ENCODE data around the gene PITX2.

Gene PITX2

DNA sequence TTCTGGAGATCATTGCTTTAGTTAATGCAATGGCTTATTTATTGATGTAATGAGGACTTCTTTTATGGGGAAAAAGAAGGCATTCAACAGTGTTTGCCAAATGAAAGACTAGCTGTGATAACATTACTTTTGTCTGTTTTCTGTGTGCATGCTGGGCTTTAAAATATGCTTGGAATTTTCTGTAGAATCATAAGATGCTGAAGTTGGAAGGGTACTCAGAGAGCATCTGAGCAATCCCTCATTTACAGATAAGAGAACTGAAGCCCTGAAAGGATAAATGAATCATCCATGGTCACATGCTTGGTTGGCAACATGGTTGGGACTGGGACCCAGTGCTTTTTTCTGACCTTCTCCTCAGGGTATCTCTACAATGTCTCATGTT lies 31.4 kb upstream of the PITX2 start:
- H3K9me3 ChIP-seq (replicated peaks in 1 of 11), result peaks cover 0 to 5% (median 0%) of the 10 kb centered on the region in 11 experiments; a peak in 2 of 22 replicates

DNA sequence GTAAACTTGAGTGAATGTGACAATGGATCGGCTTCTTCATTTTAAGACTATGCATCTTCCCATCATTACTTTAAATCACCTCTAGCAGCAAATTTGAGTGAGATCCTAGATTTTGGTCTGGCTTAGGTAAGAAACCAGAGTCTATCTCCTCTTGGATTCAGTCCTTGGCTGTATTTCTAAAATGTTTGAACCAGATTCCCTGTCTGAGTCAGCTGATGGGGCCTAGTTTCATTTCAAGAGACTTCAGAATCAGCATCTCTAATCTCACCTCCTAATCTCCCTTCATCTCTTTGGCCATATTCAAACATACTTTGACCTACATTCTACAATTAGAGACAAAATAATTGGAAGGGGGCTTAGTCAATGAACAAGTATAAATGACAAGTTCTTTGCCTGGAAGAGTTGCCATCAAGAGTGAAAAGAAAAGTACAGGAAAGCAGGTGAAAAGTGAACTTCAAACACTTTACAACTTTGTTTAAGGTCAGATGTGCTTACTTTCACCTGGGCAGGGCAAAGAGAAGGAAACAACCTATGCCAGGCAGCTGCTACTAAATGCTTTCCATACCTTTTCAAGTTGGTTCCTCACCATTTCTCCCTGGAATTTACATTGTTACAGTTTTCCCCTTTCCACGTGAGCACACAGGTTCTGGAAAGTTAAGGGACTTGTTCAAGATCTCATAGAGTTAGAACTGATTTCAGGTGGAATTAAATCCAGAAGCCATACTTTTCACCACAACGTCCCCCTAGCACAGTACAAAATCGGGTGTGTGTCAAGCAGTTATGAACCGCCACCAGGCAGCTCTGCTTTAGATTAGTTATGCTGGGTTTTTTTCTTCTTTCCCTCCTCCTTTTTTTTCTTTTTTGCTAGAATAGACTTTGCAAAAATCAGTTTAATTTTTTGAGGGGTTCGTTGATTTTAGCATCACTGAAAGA lies 30.7 kb upstream of the PITX2 start:
- Histone ChIP-seq H3K36me3 (no peaks in the 10 kb centered on the region), H4K20me1 (no peaks in the 10 kb centered on the region), H3K4me1 (no peaks in the 10 kb centered on the region), H3K4me2 (no peak overlapping the region), H3K9me3 (replicated peaks in 1 of 11) (peaks cover 0 to 5% (median 0%) of the 10 kb centered on the region in 11 experiments; a peak in 1 of 22 replicates), H3K27ac (no peak overlapping the region), H3K4me3 (no peak overlapping the region), H3K9ac (no peak overlapping the region), H3K27me3 (no peaks in the 10 kb centered on the region)
- no peak for TF ChIP-seq Cebpa-rat (IDR thresholded peaks at IDR 0.05)

More for the DNA sequence above, 31.4 kb upstream of the PITX2 start:
- no peaks in the 10 kb centered on the region for H3K36me3 ChIP-seq
- no peak for TF ChIP-seq Cebpa-rat (IDR thresholded peaks at IDR 0.05)
- H3K27me3 ChIP-seq, result no peaks in the 10 kb centered on the region
- H3K27ac ChIP-seq, result no peak overlapping the region
- H4K20me1 ChIP-seq, result no peaks in the 10 kb centered on the region
- no peaks in the 10 kb centered on the region for H3K4me1 ChIP-seq
- no peak overlapping the region for H3K4me2 ChIP-seq
- no peak overlapping the region for H3K9ac ChIP-seq
- H3K4me3 ChIP-seq, result no peak overlapping the region

DNA sequence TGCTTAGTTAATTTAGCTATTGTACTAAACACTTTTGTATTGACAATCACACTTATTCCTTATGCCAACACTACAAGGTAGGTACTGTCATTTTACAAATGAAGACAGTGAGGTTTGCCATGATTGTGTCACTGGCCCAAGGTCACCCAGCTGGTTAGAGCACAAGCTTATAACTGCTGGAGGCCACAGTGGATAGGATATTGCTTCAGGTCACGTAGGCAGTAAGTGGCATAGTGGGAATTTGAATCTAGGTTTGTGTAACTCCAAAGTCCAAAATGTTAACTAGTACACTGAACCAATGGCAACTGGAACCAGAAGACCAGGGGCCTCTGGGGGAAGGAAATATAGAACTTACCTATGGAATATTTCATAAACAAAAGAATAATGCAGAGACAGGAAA lies 21.1 kb upstream of the PITX2 start:
- Histone ChIP-seq H3K27ac (no peak overlapping the region), H3K4me3 (no peak overlapping the region), H3K27me3 (peaks cover 35 to 47% (median 45%) of the 10 kb centered on the region in 11 experiments), H4K20me1 (peaks cover 0 to 5% (median 0%) of the 10 kb centered on the region in 11 experiments; a peak in 2 of 22 replicates), H3K9me3 (replicated peaks in 1 of 11) (peaks cover 26 to 31% (median 28%) of the 10 kb centered on the region in 11 experiments), H3K4me2 (no peak overlapping the region), H3K36me3 (no peaks in the 10 kb centered on the region), H3K9ac (no peak overlapping the region), H3K4me1 (no peaks in the 10 kb centered on the region)
- TF ChIP-seq Cebpa-rat (IDR thresholded peaks at IDR 0.05), result no peak

DNA sequence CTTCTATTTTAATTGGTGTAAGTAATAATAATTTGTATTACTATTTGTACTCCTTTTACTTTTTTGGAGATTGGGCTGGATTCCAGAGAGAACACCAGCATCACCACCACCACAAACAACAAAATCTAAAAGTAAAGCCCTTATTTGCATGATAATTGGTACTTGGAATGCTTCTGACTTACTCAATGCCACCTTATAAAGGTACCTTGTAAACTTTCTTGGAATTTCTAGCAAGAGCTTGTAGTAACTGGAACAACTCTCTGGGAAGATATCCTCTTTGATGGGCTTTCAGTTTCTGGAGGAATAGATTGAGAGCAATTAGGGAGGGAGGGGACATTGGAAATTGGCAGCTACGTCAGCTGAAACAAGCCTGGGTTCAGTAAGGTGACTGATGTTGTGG lies 20.2 kb upstream of the PITX2 start:
- H3K27me3 ChIP-seq, result peaks cover 44 to 56% (median 55%) of the 10 kb centered on the region in 11 experiments
- no peak overlapping the region for H3K9ac ChIP-seq
- peaks cover 0 to 5% (median 0%) of the 10 kb centered on the region in 11 experiments; a peak in 3 of 22 replicates for H4K20me1 ChIP-seq
- no peaks in the 10 kb centered on the region for H3K4me1 ChIP-seq
- H3K4me3 ChIP-seq, result no peak overlapping the region
- no peaks in the 10 kb centered on the region for H3K36me3 ChIP-seq
- H3K27ac ChIP-seq, result no peak overlapping the region
- no peak overlapping the region for H3K4me2 ChIP-seq
- peaks cover 35 to 41% (median 37%) of the 10 kb centered on the region in 11 experiments for H3K9me3 ChIP-seq (replicated peaks in 1 of 11)
- no peak for TF ChIP-seq Cebpa-rat (IDR thresholded peaks at IDR 0.05)

DNA sequence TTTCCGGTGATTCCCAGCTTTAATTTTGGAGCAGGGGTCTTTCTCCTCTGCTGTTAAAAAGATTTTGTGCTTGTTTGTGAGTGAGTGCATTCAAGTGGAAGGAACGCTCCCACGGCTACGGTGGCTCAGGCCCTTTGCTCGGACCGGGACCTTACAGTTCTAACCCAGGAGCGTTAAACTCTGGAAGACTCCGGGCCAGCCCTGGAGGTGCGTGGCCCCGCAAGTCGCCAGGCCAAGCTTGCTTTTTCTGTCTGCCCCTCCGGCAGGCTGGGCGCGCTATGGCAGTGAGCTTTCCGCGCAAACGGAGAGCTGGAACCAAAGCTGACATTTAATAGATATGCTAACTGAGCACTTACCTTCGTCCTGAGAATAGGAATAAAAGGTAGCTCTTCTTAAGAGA lies 18.3 kb upstream of the PITX2 start:
- peaks cover 0 to 12% (median 0%) of the 10 kb centered on the region in 11 experiments; a peak in 6 of 22 replicates for H4K20me1 ChIP-seq
- H3K27ac ChIP-seq, result no peak overlapping the region
- H3K4me3 ChIP-seq, result no peak overlapping the region
- H3K4me1 ChIP-seq, result no peaks in the 10 kb centered on the region
- no peaks in the 10 kb centered on the region for H3K36me3 ChIP-seq
- H3K4me2 ChIP-seq, result no peak overlapping the region
- H3K9me3 ChIP-seq (replicated peaks in 1 of 11), result peaks cover 53 to 59% (median 55%) of the 10 kb centered on the region in 11 experiments
- H3K27me3 ChIP-seq, result peaks cover 63 to 75% (median 73%) of the 10 kb centered on the region in 11 experiments
- TF ChIP-seq Cebpa-rat (IDR thresholded peaks at IDR 0.05), result no peak
- no peak overlapping the region for H3K9ac ChIP-seq

DNA sequence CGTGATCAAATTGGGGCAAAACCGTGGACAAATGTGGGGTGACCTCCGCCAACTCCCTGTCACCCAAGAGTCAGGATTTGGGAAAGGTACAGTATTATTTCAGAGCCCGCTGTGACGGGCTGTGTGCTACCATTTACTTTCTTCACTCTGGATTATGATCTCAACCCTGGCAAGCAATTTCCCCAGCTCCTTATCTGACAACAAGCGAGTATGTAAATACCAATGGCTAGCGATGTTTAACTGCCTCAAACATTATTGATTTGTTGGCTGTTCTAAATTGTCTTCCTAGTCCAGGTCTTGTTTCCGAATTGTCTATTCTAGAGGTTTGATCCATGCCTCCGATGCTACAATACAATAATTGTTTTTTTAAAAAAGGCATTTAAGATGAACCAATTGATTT lies 17.7 kb upstream of the PITX2 start:
- Histone ChIP-seq H3K4me1 (no peaks in the 10 kb centered on the region), H3K4me3 (no peak overlapping the region), H3K27ac (no peak overlapping the region), H3K36me3 (no peaks in the 10 kb centered on the region), H3K4me2 (no peak overlapping the region), H4K20me1 (peaks cover 0 to 14% (median 0%) of the 10 kb centered on the region in 11 experiments; a peak in 6 of 22 replicates), H3K9ac (no peak overlapping the region), H3K9me3 (replicated peaks in 1 of 11) (peaks cover 55 to 62% (median 58%) of the 10 kb centered on the region in 11 experiments), H3K27me3 (peaks cover 70 to 81% (median 80%) of the 10 kb centered on the region in 11 experiments)
- no peak for TF ChIP-seq Cebpa-rat (IDR thresholded peaks at IDR 0.05)

DNA sequence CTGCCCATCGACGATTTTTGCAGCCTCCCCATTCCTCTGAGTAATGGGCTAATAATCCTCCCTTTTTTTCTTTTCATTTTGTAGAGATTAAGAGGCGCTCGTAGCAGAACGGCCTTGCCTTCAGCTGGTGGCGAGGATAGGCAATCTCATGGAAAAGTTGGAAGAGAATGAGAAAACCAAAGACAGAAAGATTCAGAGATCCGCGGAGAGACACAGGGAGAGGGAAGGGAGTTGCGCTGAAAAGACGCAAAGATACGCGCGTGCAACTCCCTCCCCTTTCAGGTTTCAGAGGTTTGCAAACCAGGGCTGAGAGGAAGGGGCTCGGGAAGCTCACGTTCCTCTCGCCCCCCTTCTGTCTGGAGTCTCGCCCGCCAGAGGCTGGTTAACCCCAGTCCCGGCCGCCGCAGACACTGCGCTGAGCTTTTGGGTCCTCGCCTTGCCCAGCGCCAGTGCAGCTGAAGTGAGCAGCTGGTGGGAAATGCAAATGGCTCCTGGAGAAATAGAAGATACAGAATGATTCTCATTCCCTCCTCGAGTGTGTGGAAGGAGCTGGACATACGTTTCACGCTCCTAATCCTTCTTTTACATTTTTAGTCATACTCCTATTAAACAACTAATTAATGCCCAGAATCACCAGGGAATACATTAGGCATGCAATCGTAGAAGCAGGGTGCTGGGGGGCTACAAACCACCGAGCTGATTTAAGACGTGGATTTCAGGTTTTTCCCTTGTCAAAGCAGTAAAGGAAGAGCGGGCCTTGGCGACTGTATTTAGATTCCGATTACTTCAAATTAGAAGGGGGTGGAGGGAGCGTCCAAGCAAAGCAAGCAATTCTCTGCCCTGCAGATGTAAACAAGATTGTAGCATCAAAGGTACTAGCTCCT lies 16.6 kb upstream of the PITX2 start:
- Histone ChIP-seq H4K20me1 (peaks cover 0 to 14% (median 0%) of the 10 kb centered on the region in 11 experiments; a peak in 6 of 22 replicates), H3K9ac (no peak overlapping the region), H3K27me3 (peaks cover 81 to 93% (median 91%) of the 10 kb centered on the region in 11 experiments), H3K9me3 (replicated peaks in 1 of 11) (peaks cover 63 to 71% (median 66%) of the 10 kb centered on the region in 11 experiments), H3K27ac (no peak overlapping the region), H3K4me1 (no peaks in the 10 kb centered on the region), H3K4me3 (0 out of 20 replicates have a peak overlapping the region, but pooled peaks of 1 of the 10 experiments have one; percentile 5), H3K4me2 (no peak overlapping the region), H3K36me3 (no peaks in the 10 kb centered on the region)
- TF ChIP-seq Cebpa-rat (IDR thresholded peaks at IDR 0.05), result no peak

DNA sequence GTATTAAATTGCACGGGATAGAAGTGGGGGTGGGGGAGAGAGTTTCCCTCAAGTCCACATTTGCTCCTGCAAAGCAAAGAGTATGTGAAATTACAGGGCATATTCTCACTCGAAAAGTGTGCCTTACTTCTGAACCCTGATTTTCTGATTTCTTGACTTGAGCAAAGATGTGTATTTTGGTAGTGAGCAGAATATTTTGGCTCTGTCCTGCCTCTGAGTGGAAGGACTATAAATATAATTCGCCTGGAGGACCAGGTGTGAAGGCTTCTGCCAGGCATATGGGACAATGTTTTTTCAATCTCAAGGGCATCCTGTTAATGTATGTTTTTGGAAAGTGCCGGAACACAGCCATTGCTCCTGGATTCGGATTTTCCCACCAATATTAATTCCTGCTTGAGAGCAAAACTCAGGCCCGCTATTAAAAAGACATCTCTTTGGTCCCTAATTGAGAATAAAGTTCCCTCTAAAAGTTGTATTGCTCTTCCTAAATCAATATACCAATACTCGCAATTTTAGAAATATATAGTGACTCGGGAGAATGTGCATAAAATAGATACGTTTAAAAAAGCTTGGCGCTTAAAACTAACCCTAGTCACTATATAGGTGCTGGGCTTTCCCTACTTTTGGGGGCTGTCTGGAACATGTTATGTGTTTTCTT lies 15.3 kb upstream of the PITX2 start:
- no peak overlapping the region for H3K9ac ChIP-seq
- H3K27ac ChIP-seq, result no peak overlapping the region
- no peak overlapping the region for H3K4me3 ChIP-seq
- H3K4me1 ChIP-seq, result no peaks in the 10 kb centered on the region
- H3K27me3 ChIP-seq, result peaks cover 93 to 100% (median 100%) of the 10 kb centered on the region in 11 experiments
- H3K4me2 ChIP-seq, result no peak overlapping the region
- peaks cover 75 to 83% (median 78%) of the 10 kb centered on the region in 11 experiments for H3K9me3 ChIP-seq (replicated peaks in 1 of 11)
- H4K20me1 ChIP-seq, result peaks cover 0 to 14% (median 0%) of the 10 kb centered on the region in 11 experiments; a peak in 6 of 22 replicates
- H3K36me3 ChIP-seq, result no peaks in the 10 kb centered on the region; a peak in 1 of 22 replicates
- no peak for TF ChIP-seq Cebpa-rat (IDR thresholded peaks at IDR 0.05)
